A549 (cell line): ENCODE data around the gene IL19. TPM values are rescaled to one million over a fixed set of nuclear protein-coding genes. Genes with fewer than 3 reads are reported as not detected.

Source experiments
- ATAC-seq, 2 experiments: fragments of 200-7000 bp in 1 of 2; fragments of >200 bp in 1 of 2; cut with Nextera tagmentation in 1 of 2; cut with Tn5 transposase in 1 of 2; 3 replicates each; pipeline versions ENCODE4 v1.8.0 to v1.9.1; 2018 to 2020; ENCODE audit warnings: mild to moderate bottlenecking in 1 of 2, moderate library complexity in 1 of 2
- CTCF ChIA-PET: fragments of 300-600 bp; sonication (Branson Sonifier 250); formaldehyde crosslinking; extraction: SDS; loops from one replicate; lab custom pipeline; 2021; ENCODE audit warnings: antibody characterized with exemption, inconsistent platforms; lab: Yijun Ruan, JAX
- POLR2A ChIA-PET: fragments of 350-600 bp; formaldehyde crosslinking; extraction: SDS; loops from one replicate; lab custom pipeline; 2021; ENCODE audit warnings: antibody characterized with exemption, inconsistent platforms; lab: Yijun Ruan, JAX
- DNase-seq, 2 experiments: peaks; one replicate each; pipeline versions ENCODE4 v3.0.0 to v3.0.0-alpha.2; 2011 to 2016; ENCODE audit warnings: low read depth in 1 of 2, low spot score in 1 of 2
- FAIRE-seq: peaks from 2 replicates; lab custom pipeline; 2011; peaks lifted over from hg19 to GRCh38; lab: Jason Lieb, UNC
- H3K27ac ChIP-seq, 2 experiments: fragments of >200 bp; sonication (Bioruptor Twin); formaldehyde crosslinking; 3 replicates each; pipeline ENCODE4 v1.5.1; 2016 to 2017
- H3K4me1 ChIP-seq: fragments of >200 bp; sonication (Bioruptor Twin); formaldehyde crosslinking; 3 replicates; pipeline ENCODE4 v1.6.1; 2016
- H3K4me2 ChIP-seq: fragments of >200 bp; sonication (Bioruptor Twin); formaldehyde crosslinking; 3 replicates; pipeline ENCODE4 v1.6.1; 2016
- H3K4me3 ChIP-seq: fragments of >200 bp; sonication (Bioruptor Twin); formaldehyde crosslinking; 3 replicates; pipeline ENCODE4 v1.5.1; 2016
- H3K9me3 ChIP-seq: fragments of >200 bp; sonication (Bioruptor Twin); formaldehyde crosslinking; 3 replicates; pipeline ENCODE4 v1.6.1; 2016
- CBX2 ChIP-seq: fragments of 200-600 bp; sonication (generic); IDR thresholded peaks from 2 replicates; pipeline ENCODE4 v1.6.1; 2016; ENCODE audit warnings: low read depth, mild to moderate bottlenecking, borderline replicate concordance
- CHD2 ChIP-seq: fragments of 150-350 bp; IDR thresholded peaks from 2 replicates; pipeline ENCODE4 v1.6.1; 2014; ENCODE audit warnings: low read length; ENCODE audit not compliant: partially characterized antibody
- CHD4 ChIP-seq: fragments of 200-600 bp; sonication (generic); IDR thresholded peaks from 2 replicates; pipeline ENCODE4 v1.6.1; 2016; ENCODE audit warnings: antibody characterized with exemption, mild to moderate bottlenecking, borderline replicate concordance
- EHF ChIP-seq: fragments of 250-450 bp; sonication (Bioruptor Pico); IDR thresholded peaks from 2 replicates; pipeline ENCODE4 v1.5.0; 2020; ENCODE audit warnings: mild to moderate bottlenecking
- EHMT2 ChIP-seq: fragments of 200-600 bp; sonication (generic); IDR thresholded peaks from 2 replicates; pipeline ENCODE4 v1.6.1; 2016; ENCODE audit warnings: antibody characterized with exemption, low read depth, mild to moderate bottlenecking, moderate library complexity
- FOSL2 ChIP-seq, 2 experiments: fragments of 450-650 bp in 1 of 2; fragments of >200 bp in 1 of 2; sonication (Bioruptor Twin) in 1 of 2; formaldehyde crosslinking; IDR thresholded peaks; 2 replicates each; pipeline versions ENCODE4 v1.5.0 to v1.6.1; 2016 to 2020; ENCODE audit warnings: mild to moderate bottlenecking in 1 of 2, moderate library complexity in 1 of 2
- FOXS1 ChIP-seq: fragments of 250-450 bp; sonication (Bioruptor Pico); IDR thresholded peaks from 2 replicates; pipeline ENCODE4 v1.5.0; 2020; ENCODE audit warnings: mild to moderate bottlenecking, moderate library complexity
- GATA3 ChIP-seq: IDR thresholded peaks from 2 replicates; pipeline ENCODE4 v1.6.1; 2012; ENCODE audit warnings: borderline replicate concordance
- HDAC2 ChIP-seq: fragments of 200-600 bp; sonication (generic); IDR thresholded peaks from 2 replicates; pipeline ENCODE4 v1.6.1; 2016
- HMGXB4 ChIP-seq: fragments of 250-450 bp; sonication (Bioruptor Pico); IDR thresholded peaks from 2 replicates; pipeline ENCODE4 v1.5.0; 2021; ENCODE audit warnings: mild to moderate bottlenecking, moderate library complexity, borderline replicate concordance
- HOXA7 ChIP-seq: fragments of 250-450 bp; sonication (Bioruptor Pico); IDR thresholded peaks from 2 replicates; pipeline ENCODE4 v1.5.0; 2020; ENCODE audit warnings: mild to moderate bottlenecking, moderate library complexity
- HOXB13 ChIP-seq: fragments of 250-450 bp; sonication (Bioruptor Pico); IDR thresholded peaks from 2 replicates; pipeline ENCODE4 v1.5.0; 2020; ENCODE audit warnings: low read depth, mild to moderate bottlenecking, moderate library complexity
- HOXB5 ChIP-seq: fragments of 250-450 bp; sonication (Bioruptor Pico); IDR thresholded peaks from 2 replicates; pipeline ENCODE4 v1.5.0; 2020; ENCODE audit warnings: mild to moderate bottlenecking, moderate library complexity
- JUN ChIP-seq, 2 experiments: fragments of >200 bp; sonication (Bioruptor Twin); formaldehyde crosslinking; IDR thresholded peaks; 2 replicates in 1 of 2; 3 replicates in 1 of 2; pipeline ENCODE4 v1.6.1; 2016 to 2017
- JUNB ChIP-seq: fragments of >200 bp; sonication (Bioruptor Twin); formaldehyde crosslinking; IDR thresholded peaks from 2 replicates; pipeline ENCODE4 v1.6.1; 2016
- MAFK ChIP-seq: fragments of 450-650 bp; IDR thresholded peaks from 2 replicates; pipeline ENCODE4 v1.6.1; 2014; ENCODE audit not compliant: partially characterized antibody
- NFE2L2 ChIP-seq: fragments of 150-350 bp; conservative IDR thresholded peaks from 2 replicates; pipeline ENCODE4 v1.6.1; 2014; ENCODE audit warnings: low read length
- PBX3 ChIP-seq: IDR thresholded peaks from 2 replicates; pipeline ENCODE4 v1.6.1; 2012
- POLR2A ChIP-seq: IDR thresholded peaks from 2 replicates; pipeline ENCODE4 v1.6.1; 2012; ENCODE audit warnings: mild to moderate bottlenecking, low read length
- REST ChIP-seq: fragments of 200-600 bp; sonication (generic); IDR thresholded peaks from 2 replicates; pipeline ENCODE4 v1.6.1; 2016; ENCODE audit warnings: antibody characterized with exemption, mild to moderate bottlenecking, moderate library complexity
- RFX5 ChIP-seq: fragments of 450-650 bp; IDR thresholded peaks from 2 replicates; pipeline ENCODE4 v1.7.1; 2014; ENCODE audit warnings: antibody characterized with exemption, mild to moderate bottlenecking, moderate library complexity
- ZNF302 ChIP-seq: fragments of 250-450 bp; sonication (Bioruptor Pico); IDR thresholded peaks from 2 replicates; pipeline ENCODE4 v1.9.0; 2021; ENCODE audit warnings: inconsistent platforms, mild to moderate bottlenecking, moderate library complexity
- WGBS: methylation state at CpG from one replicate; pipeline ENCODE4 v1.1.6; 2017; ENCODE audit errors: missing lambda C conversion rate; 5-methylcytosine and 5-hydroxymethylcytosine counted together
- polyA plus RNA-seq, 4 experiments: library from polyadenylated mRNA; depleted of rRNA in 3 of 4; stranded (reverse); fragments of >200 nt; fragmentation: RNase III in 1 of 4; extraction: RNeasy Plus Mini Kit Qiagen cat#74134 plus additional on column Dnase treatment in 1 of 4; gene quantifications; 2 replicates in 3 of 4; 3 replicates in 1 of 4; pipeline ENCODE4 v1.2.3, GENCODE V29; 2011 to 2017
- TF ChIP-seq, protein P1 (sequence below): fragments of >200 bp; sonication (Bioruptor Twin); formaldehyde crosslinking; IDR thresholded peaks from 3 replicates; pipeline ENCODE4 v1.5.1; 2016
- TF ChIP-seq, protein P2 (sequence below): fragments of >200 bp; sonication (Bioruptor Twin); formaldehyde crosslinking; IDR thresholded peaks from 3 replicates; pipeline ENCODE4 v1.6.1; 2016

The IL19 gene
- polyA plus RNA-seq, 2 of the 4 experiments (the other 2 are of a cell fraction): not detected

DNA sequence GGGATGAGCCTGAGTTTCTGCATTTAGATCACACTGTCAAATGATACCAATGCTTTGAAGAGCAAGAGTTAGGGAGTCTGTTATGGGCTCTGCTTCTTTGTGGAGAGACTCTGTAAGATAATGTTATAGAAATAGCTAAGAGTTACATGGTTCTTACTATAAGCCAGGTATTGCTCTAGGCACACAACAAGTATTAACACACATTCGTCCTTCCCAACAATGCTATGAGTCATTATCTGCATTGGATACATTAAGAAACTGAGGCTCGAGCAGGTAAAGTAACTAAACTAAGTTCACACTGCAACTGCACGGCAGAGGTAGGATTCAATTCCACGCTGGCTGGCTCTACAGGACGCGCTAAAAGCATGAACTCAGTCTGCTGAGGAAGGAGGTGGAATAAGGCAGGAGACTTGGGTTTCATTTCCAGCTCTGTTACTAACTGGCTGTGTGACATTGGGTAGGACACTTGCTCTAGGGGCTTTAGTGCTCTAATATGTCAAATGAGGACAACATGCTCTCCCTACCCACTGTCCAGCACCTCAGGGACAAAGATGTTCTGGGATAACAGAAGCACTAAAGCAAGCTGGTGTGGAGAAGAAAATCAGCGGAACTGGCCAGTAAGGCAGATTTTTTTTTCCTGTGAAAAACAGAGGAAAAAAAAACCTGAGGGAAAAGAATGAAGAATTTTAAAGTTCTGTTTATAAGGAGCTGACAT, 71.2 kb downstream of the IL19 start:
- POLR2A ChIA-PET: no interaction called here
- Histone ChIP-seq H3K4me3 (no peak overlapping the region), H3K4me1 (no peaks in the 10 kb centered on the region)
- no peak for DNase-seq
- WGBS: 69% methylated on average over 7 of the region's 7 CpGs
- TF ChIP-seq EHF (CRISPR knock-in tag): no peak
- no peak for TF ChIP-seq ZNF302 (CRISPR knock-in tag)
- TF ChIP-seq JUN (IDR thresholded peaks at IDR 0.05): no peak
- TF ChIP-seq RFX5: no peak
- no peak for TF ChIP-seq FOSL2 (IDR thresholded peaks at IDR 0.05)
- no peak for TF ChIP-seq FOSL2 (CRISPR knock-in tag; IDR thresholded peaks at IDR 0.05)
- no peak for TF ChIP-seq FOXS1 (CRISPR knock-in tag)
- TF ChIP-seq HOXB5 (CRISPR knock-in tag): no peak
- no peak for TF ChIP-seq MAFK
- TF ChIP-seq HOXB13: no peak
- TF ChIP-seq POLR2A: no peak
- TF ChIP-seq JUNB: no peak
- no peak for TF ChIP-seq PBX3
- TF ChIP-seq HMGXB4: no peak
- TF ChIP-seq GATA3: no peak
- TF ChIP-seq, protein P1, sequence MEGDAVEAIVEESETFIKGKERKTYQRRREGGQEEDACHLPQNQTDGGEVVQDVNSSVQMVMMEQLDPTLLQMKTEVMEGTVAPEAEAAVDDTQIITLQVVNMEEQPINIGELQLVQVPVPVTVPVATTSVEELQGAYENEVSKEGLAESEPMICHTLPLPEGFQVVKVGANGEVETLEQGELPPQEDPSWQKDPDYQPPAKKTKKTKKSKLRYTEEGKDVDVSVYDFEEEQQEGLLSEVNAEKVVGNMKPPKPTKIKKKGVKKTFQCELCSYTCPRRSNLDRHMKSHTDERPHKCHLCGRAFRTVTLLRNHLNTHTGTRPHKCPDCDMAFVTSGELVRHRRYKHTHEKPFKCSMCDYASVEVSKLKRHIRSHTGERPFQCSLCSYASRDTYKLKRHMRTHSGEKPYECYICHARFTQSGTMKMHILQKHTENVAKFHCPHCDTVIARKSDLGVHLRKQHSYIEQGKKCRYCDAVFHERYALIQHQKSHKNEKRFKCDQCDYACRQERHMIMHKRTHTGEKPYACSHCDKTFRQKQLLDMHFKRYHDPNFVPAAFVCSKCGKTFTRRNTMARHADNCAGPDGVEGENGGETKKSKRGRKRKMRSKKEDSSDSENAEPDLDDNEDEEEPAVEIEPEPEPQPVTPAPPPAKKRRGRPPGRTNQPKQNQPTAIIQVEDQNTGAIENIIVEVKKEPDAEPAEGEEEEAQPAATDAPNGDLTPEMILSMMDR: no peak
- TF ChIP-seq, all 56 proteins: peak for 0
- H3K9me3 ChIP-seq: no peaks in the 10 kb centered on the region
- no peak for FAIRE-seq
- ATAC-seq: no peak
- CTCF ChIA-PET: interaction anchor here (0.7 kb wide), 2 partner anchors 14 to 32 kb away, joined by 3 read pairs; no protein-coding TSS in a partner anchor
- no peak overlapping the region for H3K4me2 ChIP-seq
- H3K27ac ChIP-seq: no peak overlapping the region; a peak in 1 of 6 replicates

DNA sequence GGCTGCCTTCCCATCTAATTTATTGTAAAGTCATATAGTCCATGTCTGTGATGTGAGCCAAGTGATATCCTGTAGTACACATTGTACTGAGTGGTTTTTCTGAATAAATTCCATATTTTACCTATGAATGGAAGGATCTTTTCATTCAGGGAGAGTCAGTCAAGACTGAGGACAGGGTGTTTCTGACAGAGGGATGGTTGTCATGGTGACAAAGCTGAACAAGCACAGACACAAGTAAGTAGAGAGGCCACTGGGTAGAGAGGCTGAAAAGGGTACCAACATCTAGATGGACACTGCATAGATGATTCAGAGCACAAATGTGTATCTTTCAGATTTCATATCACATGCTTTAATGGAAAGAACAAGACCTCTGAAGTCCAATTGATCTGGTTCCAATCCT, 72.3 kb downstream of the IL19 start:
- FAIRE-seq: no peak
- Histone ChIP-seq H3K27ac (no peak overlapping the region), H3K4me2 (no peak overlapping the region), H3K4me1 (no peaks in the 10 kb centered on the region), H3K9me3 (no peaks in the 10 kb centered on the region), H3K4me3 (no peak overlapping the region)
- no peak for DNase-seq
- ChIA-PET CTCF (no interaction called here), POLR2A (no interaction called here)
- ATAC-seq: no peak
- TF ChIP-seq REST (no peak), HOXB13 (no peak), NFE2L2 (no peak), HMGXB4 (no peak), HOXA7 (CRISPR knock-in tag) (no peak), MAFK (no peak), CBX2 (no peak), HOXB5 (CRISPR knock-in tag) (no peak), EHMT2 (no peak), CHD2 (no peak), HDAC2 (no peak), PBX3 (no peak), CHD4 (no peak)
- TF ChIP-seq, protein P2, sequence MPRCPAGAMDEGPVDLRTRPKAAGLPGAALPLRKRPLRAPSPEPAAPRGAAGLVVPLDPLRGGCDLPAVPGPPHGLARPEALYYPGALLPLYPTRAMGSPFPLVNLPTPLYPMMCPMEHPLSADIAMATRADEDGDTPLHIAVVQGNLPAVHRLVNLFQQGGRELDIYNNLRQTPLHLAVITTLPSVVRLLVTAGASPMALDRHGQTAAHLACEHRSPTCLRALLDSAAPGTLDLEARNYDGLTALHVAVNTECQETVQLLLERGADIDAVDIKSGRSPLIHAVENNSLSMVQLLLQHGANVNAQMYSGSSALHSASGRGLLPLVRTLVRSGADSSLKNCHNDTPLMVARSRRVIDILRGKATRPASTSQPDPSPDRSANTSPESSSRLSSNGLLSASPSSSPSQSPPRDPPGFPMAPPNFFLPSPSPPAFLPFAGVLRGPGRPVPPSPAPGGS: no peak
